Measurements from ENCODE around the gene RGS12.

RGS12 gene

GRCh38 chr4:3246458-3247398 is 46.1 kb upstream of the RGS12 start:
- POLR2A ChIA-PET = interaction anchor here (0.8 kb wide), 1 partner anchor 11 kb away, joined by 3 read pairs; no protein-coding TSS in a partner anchor
- TF ChIP-seq TARDBP (IDR thresholded peaks at IDR 0.05) (no peak), HDGF (IDR thresholded peaks at IDR 0.05; ENCODE audit: borderline replicate concordance) (no peak), CTBP1 (IDR thresholded peaks at IDR 0.05; ENCODE audit: borderline replicate concordance) (no peak), NFRKB (IDR thresholded peaks at IDR 0.05) (no peak), ARNT (IDR thresholded peaks at IDR 0.05) (no peak), PKNOX1 (IDR thresholded peaks at IDR 0.05) (no peak), BHLHE40 (IDR thresholded peaks at IDR 0.05; ENCODE audit: borderline replicate concordance) (no peak), SUZ12 (IDR thresholded peaks at IDR 0.05) (no peak), FOXK2 (IDR thresholded peaks at IDR 0.05) (no peak), FOXM1 (IDR thresholded peaks at IDR 0.05; ENCODE audit: borderline replicate concordance) (no peak), ZNF384 (IDR thresholded peaks at IDR 0.05) (no peak), SP1 (IDR thresholded peaks at IDR 0.05) (no peak), ELF4 (IDR thresholded peaks at IDR 0.05) (no peak), FOXA1 (IDR thresholded peaks at IDR 0.05) (no peak), L3MBTL2 (conservative IDR thresholded peaks at IDR 0.05) (no peak)
- CTCF ChIA-PET = interaction anchor here (1.7 kb wide), 1 partner anchor 102 kb away, joined by 3 read pairs; no protein-coding TSS in a partner anchor
- no peak for DNase-seq (ENCODE audit: extremely low spot score)

DNA sequence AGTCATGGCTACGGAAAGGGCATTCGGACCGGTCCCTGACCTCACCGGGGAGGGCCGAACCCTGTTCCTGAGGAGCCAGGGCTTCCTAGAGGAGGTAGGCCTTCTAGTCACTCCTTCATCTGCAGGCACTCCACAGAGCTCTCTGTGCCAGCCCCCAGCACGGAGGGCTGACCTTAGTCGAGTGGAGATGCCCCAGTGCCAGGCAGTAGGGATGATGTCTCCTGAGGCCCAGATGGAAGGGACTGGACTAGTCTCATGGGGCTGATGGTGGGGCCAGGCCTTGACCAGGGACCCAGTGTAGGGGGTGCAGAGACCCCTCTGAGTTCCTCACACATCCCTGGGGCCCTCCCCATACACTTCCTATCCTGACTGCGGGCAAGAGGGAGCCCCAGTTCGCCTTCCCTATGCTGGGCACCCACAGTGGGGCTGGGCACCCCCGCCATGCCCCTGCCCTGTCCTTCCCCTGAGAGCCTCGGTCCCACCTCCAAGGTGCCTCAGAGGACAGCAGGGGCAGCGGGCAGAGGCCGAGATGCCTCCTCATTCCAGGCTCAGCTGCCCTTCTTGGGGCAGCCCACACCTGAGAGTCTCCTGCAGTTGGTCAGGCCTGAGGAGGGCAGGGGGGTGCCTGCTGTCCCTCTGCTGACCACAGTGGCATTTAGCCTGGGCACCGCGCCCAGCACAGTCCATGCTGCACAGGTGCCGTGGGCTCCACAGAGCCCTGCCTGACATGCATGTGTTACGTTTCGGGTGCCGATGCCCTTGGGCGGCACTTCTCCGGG is 45.2 kb upstream of the RGS12 start:
- POLR2A ChIA-PET = interaction anchor here (0.8 kb wide), 1 partner anchor 10 kb away, joined by 3 read pairs; no protein-coding TSS in a partner anchor
- DNase-seq (ENCODE audit: extremely low spot score) = no peak
- TF ChIP-seq ZNF384 (IDR thresholded peaks at IDR 0.05) (no peak), NFRKB (IDR thresholded peaks at IDR 0.05) (no peak), FOXK2 (IDR thresholded peaks at IDR 0.05) (no peak), L3MBTL2 (conservative IDR thresholded peaks at IDR 0.05) (no peak), SUZ12 (IDR thresholded peaks at IDR 0.05) (no peak), TARDBP (IDR thresholded peaks at IDR 0.05) (no peak), FOXA1 (IDR thresholded peaks at IDR 0.05) (no peak), CTBP1 (IDR thresholded peaks at IDR 0.05; ENCODE audit: borderline replicate concordance) (no peak), HDGF (IDR thresholded peaks at IDR 0.05; ENCODE audit: borderline replicate concordance) (no peak), SP1 (IDR thresholded peaks at IDR 0.05) (no peak), PKNOX1 (IDR thresholded peaks at IDR 0.05) (no peak), LEF1 (IDR thresholded peaks at IDR 0.05; ENCODE audit: borderline replicate concordance) (no peak), BHLHE40 (IDR thresholded peaks at IDR 0.05; ENCODE audit: borderline replicate concordance) (no peak), FOXM1 (IDR thresholded peaks at IDR 0.05; ENCODE audit: borderline replicate concordance) (no peak)
- CTCF ChIA-PET = no interaction called here

DNA sequence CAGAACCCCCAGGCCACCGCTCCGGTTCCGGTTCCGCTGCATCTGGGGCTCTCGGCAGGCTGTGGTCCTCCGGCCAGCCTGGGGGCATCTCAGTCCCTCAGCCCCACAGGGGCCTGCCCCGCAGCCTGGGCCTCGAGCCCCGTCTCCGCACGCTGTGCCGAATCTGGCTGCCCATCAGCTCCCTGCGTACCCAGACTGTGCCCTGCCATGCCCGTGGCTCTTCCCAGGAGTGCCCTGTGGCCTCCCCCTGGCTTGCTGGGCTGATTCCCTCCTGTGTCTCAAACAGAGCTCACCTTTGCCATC is 44.7 kb upstream of the RGS12 start:
- POLR2A ChIA-PET = no interaction called here
- DNase-seq (ENCODE audit: extremely low spot score) = no peak
- CTCF ChIA-PET = no interaction called here
- TF ChIP-seq SUZ12 (IDR thresholded peaks at IDR 0.05) = no peak
- no peak for TF ChIP-seq CTBP1 (IDR thresholded peaks at IDR 0.05; ENCODE audit: borderline replicate concordance)
- TF ChIP-seq FOXM1 (IDR thresholded peaks at IDR 0.05; ENCODE audit: borderline replicate concordance) = no peak
- no peak for TF ChIP-seq NFRKB (IDR thresholded peaks at IDR 0.05)
- no peak for TF ChIP-seq LEF1 (IDR thresholded peaks at IDR 0.05; ENCODE audit: borderline replicate concordance)

- TF ChIP-seq FOXM1 (IDR thresholded peaks at IDR 0.05; ENCODE audit: borderline replicate concordance) (no peak), TARDBP (IDR thresholded peaks at IDR 0.05) (no peak), HDGF (IDR thresholded peaks at IDR 0.05; ENCODE audit: borderline replicate concordance) (no peak), NFRKB (IDR thresholded peaks at IDR 0.05) (no peak), FOXK2 (IDR thresholded peaks at IDR 0.05) (no peak), SP1 (IDR thresholded peaks at IDR 0.05) (no peak), SUZ12 (IDR thresholded peaks at IDR 0.05) (no peak), ARNT (IDR thresholded peaks at IDR 0.05) (no peak)
- no peak for DNase-seq (ENCODE audit: extremely low spot score)
- ChIA-PET POLR2A (no interaction called here), CTCF (no interaction called here)
Measured at GRCh38 chr4:3248811-3249661, 43.8 kb upstream of the RGS12 start, which contains the start of gene MSANTD1. MSANTD1 (plus strand) TSS chr4:3249159; CDS start chr4:3249223, 64 bp downstream.

DNA sequence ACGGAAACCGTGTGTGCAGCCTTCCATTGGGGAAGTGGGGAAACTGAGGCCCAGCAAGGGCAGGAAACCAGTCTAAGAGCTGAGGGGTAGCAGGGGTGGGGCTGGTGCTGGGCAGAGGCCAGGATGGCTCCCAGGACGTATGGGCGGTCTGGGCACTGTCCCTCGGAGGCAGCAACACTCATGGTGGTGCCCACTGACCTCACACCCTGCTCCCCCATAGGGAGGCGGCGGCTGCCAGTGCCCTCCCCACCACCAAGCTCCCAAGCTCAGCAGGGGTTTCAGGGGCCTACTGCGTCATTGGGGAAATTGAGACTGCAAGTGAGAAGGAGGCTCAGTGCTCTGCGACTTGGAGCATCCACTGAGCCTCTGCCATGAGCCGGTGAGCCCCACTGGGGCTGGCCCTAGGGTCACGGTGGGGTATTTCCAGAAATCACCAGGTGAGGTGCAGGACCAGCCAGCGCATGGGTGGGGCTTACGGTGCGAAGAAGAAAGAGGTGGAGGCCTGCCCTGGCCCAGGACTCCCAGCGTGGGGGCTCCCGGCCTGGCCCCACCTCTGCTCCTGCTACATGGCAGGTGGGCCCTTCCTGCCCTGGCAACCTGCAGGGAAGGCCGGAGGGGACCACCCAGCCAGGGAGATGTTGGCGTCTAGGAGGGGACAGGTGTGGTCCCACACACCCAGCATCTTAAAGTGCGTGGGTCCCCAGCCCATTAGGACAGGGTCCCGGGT is 42.9 kb upstream of the RGS12 start:
- CTCF ChIA-PET = no interaction called here
- POLR2A ChIA-PET = no interaction called here
- TF ChIP-seq ARNT (IDR thresholded peaks at IDR 0.05) (no peak), BHLHE40 (IDR thresholded peaks at IDR 0.05; ENCODE audit: borderline replicate concordance) (no peak), SUZ12 (IDR thresholded peaks at IDR 0.05) (no peak), PKNOX1 (IDR thresholded peaks at IDR 0.05) (no peak), FOXA1 (IDR thresholded peaks at IDR 0.05) (no peak), LEF1 (IDR thresholded peaks at IDR 0.05; ENCODE audit: borderline replicate concordance) (no peak), FOXK2 (IDR thresholded peaks at IDR 0.05) (no peak), CTBP1 (IDR thresholded peaks at IDR 0.05; ENCODE audit: borderline replicate concordance) (no peak), HDGF (IDR thresholded peaks at IDR 0.05; ENCODE audit: borderline replicate concordance) (no peak), SP1 (IDR thresholded peaks at IDR 0.05) (no peak), ELF4 (IDR thresholded peaks at IDR 0.05) (no peak), L3MBTL2 (conservative IDR thresholded peaks at IDR 0.05) (no peak), FOXM1 (IDR thresholded peaks at IDR 0.05; ENCODE audit: borderline replicate concordance) (no peak), TARDBP (IDR thresholded peaks at IDR 0.05) (no peak), ZNF384 (IDR thresholded peaks at IDR 0.05) (no peak), NFRKB (IDR thresholded peaks at IDR 0.05) (no peak)
- DNase-seq (ENCODE audit: extremely low spot score) = no peak
